ENCODE results near the gene RETREG1.

The RETREG1 gene

GRCh38 chr5:16603701-16604100 is 13.1 kb downstream of the RETREG1 start:
- Histone ChIP-seq H3K4me3 (ENCODE audit: low read length) (no peak overlapping the region), H2AFZ (ENCODE audit: low read depth, low read length) (no peak overlapping the region), H3K4me1 (ENCODE audit: insufficient read depth, low read length) (no peaks in the 10 kb centered on the region)

GRCh38 chr5:16603295-16603694 is 13.5 kb downstream of the RETREG1 start:
- no peaks in the 10 kb centered on the region for H3K9me3 ChIP-seq (ENCODE audit: low read length)
- H3K4me1 ChIP-seq (ENCODE audit: insufficient read depth, low read length), result no peaks in the 10 kb centered on the region
- no peaks in the 10 kb centered on the region for H3K36me3 ChIP-seq (ENCODE audit: insufficient read depth, low read length)
- H3K27me3 ChIP-seq (ENCODE audit: insufficient read depth, low read length), result peaks cover 10% of the 10 kb centered on the region
- H2AFZ ChIP-seq (ENCODE audit: low read depth, low read length), result no peak overlapping the region
- no peak overlapping the region for H3K4me3 ChIP-seq (ENCODE audit: low read length)

More at GRCh38 chr5:16603701-16604100, 13.1 kb downstream of the RETREG1 start:
- Histone ChIP-seq H3K27me3 (ENCODE audit: insufficient read depth, low read length) (peaks cover 10% of the 10 kb centered on the region), H3K9me3 (ENCODE audit: low read length) (no peaks in the 10 kb centered on the region), H3K36me3 (ENCODE audit: insufficient read depth, low read length) (no peaks in the 10 kb centered on the region)

GRCh38 chr5:16602182-16602581 is 14.6 kb downstream of the RETREG1 start:
- H3K4me3 ChIP-seq (ENCODE audit: low read length), result no peak overlapping the region
- H3K36me3 ChIP-seq (ENCODE audit: insufficient read depth, low read length), result no peaks in the 10 kb centered on the region
- H3K9me3 ChIP-seq (ENCODE audit: low read length), result no peaks in the 10 kb centered on the region
- no peak overlapping the region for H2AFZ ChIP-seq (ENCODE audit: low read depth, low read length)
- H3K4me1 ChIP-seq (ENCODE audit: insufficient read depth, low read length), result no peaks in the 10 kb centered on the region
- peaks cover 10% of the 10 kb centered on the region for H3K27me3 ChIP-seq (ENCODE audit: insufficient read depth, low read length)

- no peaks in the 10 kb centered on the region for H3K9me3 ChIP-seq (ENCODE audit: low read length)
- no peaks in the 10 kb centered on the region for H3K36me3 ChIP-seq (ENCODE audit: insufficient read depth, low read length)
- H3K27me3 ChIP-seq (ENCODE audit: insufficient read depth, low read length), result peaks cover 5% of the 10 kb centered on the region
- H2AFZ ChIP-seq (ENCODE audit: low read depth, low read length), result no peak overlapping the region
- no peak overlapping the region for H3K4me3 ChIP-seq (ENCODE audit: low read length)
- no peaks in the 10 kb centered on the region for H3K4me1 ChIP-seq (ENCODE audit: insufficient read depth, low read length)
These were observed 15.9 kb downstream of the RETREG1 start for GRCh38 chr5:16600946-16601345.

- H3K27me3 ChIP-seq (ENCODE audit: insufficient read depth, low read length), result peaks cover 5% of the 10 kb centered on the region
- no peaks in the 10 kb centered on the region for H3K4me1 ChIP-seq (ENCODE audit: insufficient read depth, low read length)
- H3K36me3 ChIP-seq (ENCODE audit: insufficient read depth, low read length), result no peaks in the 10 kb centered on the region
- no peak overlapping the region for H3K4me3 ChIP-seq (ENCODE audit: low read length)
- H2AFZ ChIP-seq (ENCODE audit: low read depth, low read length), result no peak overlapping the region
- H3K9me3 ChIP-seq (ENCODE audit: low read length), result no peaks in the 10 kb centered on the region
These were observed 16.4 kb downstream of the RETREG1 start for GRCh38 chr5:16600397-16600796.

GRCh38 chr5:16597946-16598694 is 18.7 kb downstream of the RETREG1 start:
- H3K4me3 ChIP-seq (ENCODE audit: low read length), result no peak overlapping the region
- no peaks in the 10 kb centered on the region for H3K27me3 ChIP-seq (ENCODE audit: insufficient read depth, low read length)
- no peaks in the 10 kb centered on the region for H3K4me1 ChIP-seq (ENCODE audit: insufficient read depth, low read length)
- H3K9me3 ChIP-seq (ENCODE audit: low read length), result no peaks in the 10 kb centered on the region
- H2AFZ ChIP-seq (ENCODE audit: low read depth, low read length), result no peak overlapping the region
- no peaks in the 10 kb centered on the region for H3K36me3 ChIP-seq (ENCODE audit: insufficient read depth, low read length)

- Histone ChIP-seq H3K36me3 (ENCODE audit: insufficient read depth, low read length) (no peaks in the 10 kb centered on the region), H3K9me3 (ENCODE audit: low read length) (no peaks in the 10 kb centered on the region), H3K4me3 (ENCODE audit: low read length) (no peak overlapping the region), H2AFZ (ENCODE audit: low read depth, low read length) (no peak overlapping the region), H3K27me3 (ENCODE audit: insufficient read depth, low read length) (no peaks in the 10 kb centered on the region), H3K4me1 (ENCODE audit: insufficient read depth, low read length) (no peaks in the 10 kb centered on the region)
These were observed 20.2 kb downstream of the RETREG1 start for GRCh38 chr5:16596581-16596940.

GRCh38 chr5:16595881-16596580 is 20.8 kb downstream of the RETREG1 start:
- H3K4me1 ChIP-seq (ENCODE audit: insufficient read depth, low read length), result no peaks in the 10 kb centered on the region
- H3K27me3 ChIP-seq (ENCODE audit: insufficient read depth, low read length), result no peaks in the 10 kb centered on the region
- no peaks in the 10 kb centered on the region for H3K36me3 ChIP-seq (ENCODE audit: insufficient read depth, low read length)
- no peaks in the 10 kb centered on the region for H3K9me3 ChIP-seq (ENCODE audit: low read length)
- no peak overlapping the region for H2AFZ ChIP-seq (ENCODE audit: low read depth, low read length)
- no peak overlapping the region for H3K4me3 ChIP-seq (ENCODE audit: low read length)

- Histone ChIP-seq H3K9me3 (ENCODE audit: low read length) (no peaks in the 10 kb centered on the region), H3K27me3 (ENCODE audit: insufficient read depth, low read length) (no peaks in the 10 kb centered on the region), H3K4me1 (ENCODE audit: insufficient read depth, low read length) (no peaks in the 10 kb centered on the region), H3K4me3 (ENCODE audit: low read length) (no peak overlapping the region), H3K36me3 (ENCODE audit: insufficient read depth, low read length) (no peaks in the 10 kb centered on the region), H2AFZ (ENCODE audit: low read depth, low read length) (no peak overlapping the region)
These were observed 23.2 kb downstream of the RETREG1 start for GRCh38 chr5:16593628-16594027.

- H3K9me3 ChIP-seq (ENCODE audit: low read length), result no peaks in the 10 kb centered on the region
- H2AFZ ChIP-seq (ENCODE audit: low read depth, low read length), result no peak overlapping the region
- no peaks in the 10 kb centered on the region for H3K4me1 ChIP-seq (ENCODE audit: insufficient read depth, low read length)
- no peak overlapping the region for H3K4me3 ChIP-seq (ENCODE audit: low read length)
- H3K27me3 ChIP-seq (ENCODE audit: insufficient read depth, low read length), result no peaks in the 10 kb centered on the region
- no peaks in the 10 kb centered on the region for H3K36me3 ChIP-seq (ENCODE audit: insufficient read depth, low read length)
These were observed 23.8 kb downstream of the RETREG1 start for GRCh38 chr5:16593013-16593412.

GRCh38 chr5:16592255-16592654 is 24.5 kb downstream of the RETREG1 start:
- H2AFZ ChIP-seq (ENCODE audit: low read depth, low read length), result no peak overlapping the region
- no peaks in the 10 kb centered on the region for H3K4me1 ChIP-seq (ENCODE audit: insufficient read depth, low read length)
- no peaks in the 10 kb centered on the region for H3K9me3 ChIP-seq (ENCODE audit: low read length)
- H3K27me3 ChIP-seq (ENCODE audit: insufficient read depth, low read length), result no peaks in the 10 kb centered on the region
- H3K4me3 ChIP-seq (ENCODE audit: low read length), result no peak overlapping the region
- H3K36me3 ChIP-seq (ENCODE audit: insufficient read depth, low read length), result no peaks in the 10 kb centered on the region

GRCh38 chr5:16590685-16591084 is 26.1 kb downstream of the RETREG1 start:
- Histone ChIP-seq H2AFZ (ENCODE audit: low read depth, low read length) (no peak overlapping the region), H3K9me3 (ENCODE audit: low read length) (no peaks in the 10 kb centered on the region), H3K4me3 (ENCODE audit: low read length) (no peak overlapping the region), H3K4me1 (ENCODE audit: insufficient read depth, low read length) (no peaks in the 10 kb centered on the region), H3K36me3 (ENCODE audit: insufficient read depth, low read length) (no peaks in the 10 kb centered on the region), H3K27me3 (ENCODE audit: insufficient read depth, low read length) (no peaks in the 10 kb centered on the region)

- Histone ChIP-seq H2AFZ (ENCODE audit: low read depth, low read length) (no peak overlapping the region), H3K9me3 (ENCODE audit: low read length) (no peaks in the 10 kb centered on the region), H3K4me3 (ENCODE audit: low read length) (no peak overlapping the region), H3K36me3 (ENCODE audit: insufficient read depth, low read length) (no peaks in the 10 kb centered on the region), H3K4me1 (ENCODE audit: insufficient read depth, low read length) (no peaks in the 10 kb centered on the region), H3K27me3 (ENCODE audit: insufficient read depth, low read length) (no peaks in the 10 kb centered on the region)
These were observed 27.1 kb downstream of the RETREG1 start for GRCh38 chr5:16589658-16590057.

Measured in neuron (in vitro differentiated cells).